Left ventricle myocardium inferior (tissue), 1 donor: ENCODE results near the gene ZNF385C. TPM values are rescaled to one million over a fixed set of nuclear protein-coding genes. Genes with fewer than 3 reads are reported as not detected.

Source experiments
- DNase-seq: peaks from one replicate; pipeline ENCODE4 v3.0.0-alpha.2; 2020
- H3K27ac ChIP-seq: fragments of 200-600 bp; replicated peaks from 2 replicates; pipeline ENCODE4 v1.8.0; 2021
- H3K27me3 ChIP-seq: fragments of 200-600 bp; 2 replicates; pipeline ENCODE4 v1.8.0; 2021; ENCODE audit warnings: low read depth
- H3K36me3 ChIP-seq: fragments of 200-600 bp; 2 replicates; pipeline ENCODE4 v1.8.0; 2021
- H3K4me1 ChIP-seq: fragments of 200-600 bp; 2 replicates; pipeline ENCODE4 v1.8.0; 2021
- H3K4me3 ChIP-seq: fragments of 200-600 bp; 2 replicates; pipeline ENCODE4 v1.8.0; 2021; ENCODE audit warnings: mild to moderate bottlenecking, moderate library complexity
- H3K9me3 ChIP-seq: fragments of 200-600 bp; replicated peaks from 2 replicates; pipeline ENCODE4 v1.8.0; 2021
- CTCF ChIP-seq: fragments of 200-600 bp; IDR thresholded peaks from 2 replicates; pipeline ENCODE4 v1.8.0; 2021; ENCODE audit warnings: antibody characterized with exemption, mild to moderate bottlenecking, borderline replicate concordance
- intact Hi-C: fragments of 100-400 bp; cut with micrococcal nuclease; formaldehyde crosslinking; loops from one replicate; pipeline ENCODE4 v1.11.0; 2022
- total RNA-seq: library from RNA; stranded (reverse); fragmentation: NEBNext Ultra II Directional; extraction: Animal tissue kit (Norgen Biotek cat#: 25700); gene quantifications from one replicate; pipeline ENCODE4 v1.2.1, GENCODE V29; 2021
- donor health status: DM: no; HTN: yes; CAD: no; lungs with severe emphysema.

Gene ZNF385C
- total RNA-seq, 1 donor from 2014 or later: 0.49 TPM

- intact Hi-C loops: no loop called here
- H3K4me1 ChIP-seq: peaks cover 21% of the 10 kb centered on the region
- H3K9me3 ChIP-seq: no peaks in the 10 kb centered on the region
- H3K27ac ChIP-seq: no peak overlapping the region
- no peak for TF ChIP-seq CTCF
- peaks cover 99% of the 10 kb centered on the region for H3K36me3 ChIP-seq
- DNase-seq: no peak
- H3K27me3 ChIP-seq: no peaks in the 10 kb centered on the region
- no peak overlapping the region for H3K4me3 ChIP-seq
Observed at GRCh38 chr17:41996855-41997164, 101.5 kb downstream of the ZNF385C start.

GRCh38 chr17:41992576-41992975 lies 105.7 kb downstream of the ZNF385C start:
- H3K27me3 ChIP-seq: no peaks in the 10 kb centered on the region
- DNase-seq: no peak
- peaks cover 100% of the 10 kb centered on the region for H3K36me3 ChIP-seq
- no peaks in the 10 kb centered on the region for H3K4me1 ChIP-seq
- intact Hi-C loops: no loop called here
- H3K4me3 ChIP-seq: no peak overlapping the region
- no peak for TF ChIP-seq CTCF
- H3K27ac ChIP-seq: no peak overlapping the region
- no peaks in the 10 kb centered on the region for H3K9me3 ChIP-seq

GRCh38 chr17:41989702-41990419 lies 108.4 kb downstream of the ZNF385C start:
- no peaks in the 10 kb centered on the region for H3K4me1 ChIP-seq
- TF ChIP-seq CTCF: no peak
- H3K9me3 ChIP-seq: no peaks in the 10 kb centered on the region
- no peak overlapping the region for H3K27ac ChIP-seq
- H3K36me3 ChIP-seq: peaks cover 98% of the 10 kb centered on the region
- H3K27me3 ChIP-seq: no peaks in the 10 kb centered on the region
- intact Hi-C loops: no loop called here
- H3K4me3 ChIP-seq: no peak overlapping the region
- no peak for DNase-seq

- no peak for TF ChIP-seq CTCF
- no peak for DNase-seq
- no peak overlapping the region for H3K4me3 ChIP-seq
- no peaks in the 10 kb centered on the region for H3K9me3 ChIP-seq
- no peaks in the 10 kb centered on the region for H3K4me1 ChIP-seq
- no peak overlapping the region for H3K27ac ChIP-seq
- intact Hi-C loops: no loop called here
- H3K36me3 ChIP-seq: peaks cover 97% of the 10 kb centered on the region
- H3K27me3 ChIP-seq: no peaks in the 10 kb centered on the region
Observed at GRCh38 chr17:41988418-41988817, 109.9 kb downstream of the ZNF385C start.

GRCh38 chr17:41987642-41988041 lies 110.6 kb downstream of the ZNF385C start:
- Histone ChIP-seq H3K4me3 (no peak overlapping the region), H3K9me3 (no peaks in the 10 kb centered on the region), H3K36me3 (peaks cover 97% of the 10 kb centered on the region), H3K4me1 (no peaks in the 10 kb centered on the region), H3K27ac (no peak overlapping the region), H3K27me3 (no peaks in the 10 kb centered on the region)
- intact Hi-C loops: no loop called here
- DNase-seq: no peak
- TF ChIP-seq CTCF: no peak
